SK-N-SH treated with all-trans-retinoic acid at 6 μM for 48 hours (cell line): Measurements from ENCODE around the gene SPRR1A.

Experiments
- ATAC-seq: fragments of 200-7000 bp; cut with Tn5 transposase; 3 replicates; pipeline ENCODE4 v1.9.1; 2020; ENCODE audit warnings: mild to moderate bottlenecking, moderate library complexity
- BACH2 ChIP-seq: fragments of 250-450 bp; sonication (Bioruptor Pico); IDR thresholded peaks from 2 replicates; pipeline ENCODE4 v1.9.0; 2021; ENCODE audit warnings: mild to moderate bottlenecking, borderline replicate concordance
- CSDC2 ChIP-seq: fragments of 250-450 bp; sonication (Bioruptor Pico); IDR thresholded peaks from 2 replicates; pipeline ENCODE4 v1.5.0; 2020; ENCODE audit warnings: mild to moderate bottlenecking, moderate library complexity
- ESRRG ChIP-seq: fragments of 250-450 bp; sonication (Bioruptor Pico); IDR thresholded peaks from 2 replicates; pipeline ENCODE4 v1.6.1; 2021; ENCODE audit warnings: mild to moderate bottlenecking
- GLIS3 ChIP-seq: fragments of 250-450 bp; sonication (Bioruptor Pico); IDR thresholded peaks from 2 replicates; pipeline ENCODE4 v1.5.0; 2020; ENCODE audit warnings: mild to moderate bottlenecking, moderate library complexity
- ISL1 ChIP-seq: fragments of 250-450 bp; sonication (Bioruptor Pico); IDR thresholded peaks from 2 replicates; pipeline ENCODE4 v2.1.2; 2022; ENCODE audit warnings: mild to moderate bottlenecking, moderate library complexity
- OSR1 ChIP-seq: fragments of 250-450 bp; sonication (Bioruptor Pico); IDR thresholded peaks from 2 replicates; pipeline ENCODE4 v1.8.0; 2022; ENCODE audit warnings: moderate library complexity, mild to moderate bottlenecking, inconsistent platforms
- PATZ1 ChIP-seq: fragments of 250-450 bp; sonication (Bioruptor Pico); IDR thresholded peaks from 2 replicates; pipeline ENCODE4 v1.8.0; 2020; ENCODE audit warnings: mild to moderate bottlenecking, moderate library complexity, borderline replicate concordance
- RARB ChIP-seq: fragments of 250-450 bp; sonication (Bioruptor Pico); IDR thresholded peaks from 2 replicates; pipeline ENCODE4 v1.8.0; 2021; ENCODE audit warnings: mild to moderate bottlenecking, moderate library complexity
- SNAI2 ChIP-seq: fragments of 250-450 bp; sonication (Bioruptor Pico); IDR thresholded peaks from 2 replicates; pipeline ENCODE4 v1.5.0; 2020; ENCODE audit warnings: mild to moderate bottlenecking, moderate library complexity
- TCF4 ChIP-seq: fragments of 250-450 bp; sonication (Bioruptor Pico); IDR thresholded peaks from 2 replicates; pipeline ENCODE4 v1.8.0; 2021; ENCODE audit warnings: mild to moderate bottlenecking, moderate library complexity, borderline replicate concordance
- TOX ChIP-seq: fragments of 250-450 bp; sonication (Bioruptor Pico); IDR thresholded peaks from 2 replicates; pipeline ENCODE4 v1.8.0; 2021; ENCODE audit warnings: mild to moderate bottlenecking, moderate library complexity, borderline replicate concordance
- ZC3H10 ChIP-seq: fragments of 250-450 bp; sonication (Bioruptor Pico); IDR thresholded peaks from 2 replicates; pipeline ENCODE4 v1.5.1; 2021; ENCODE audit warnings: mild to moderate bottlenecking, moderate library complexity
- ZFP3 ChIP-seq: fragments of 250-450 bp; sonication (Bioruptor Pico); IDR thresholded peaks from 2 replicates; pipeline ENCODE4 v1.5.0; 2020; ENCODE audit warnings: mild to moderate bottlenecking, moderate library complexity
- ZFP30 ChIP-seq: fragments of 450-650 bp; formaldehyde crosslinking; IDR thresholded peaks from 2 replicates; pipeline ENCODE4 v1.5.0; 2022; ENCODE audit warnings: mild to moderate bottlenecking, moderate library complexity
- ZNF565 ChIP-seq: fragments of 450-650 bp; formaldehyde crosslinking; conservative IDR thresholded peaks from 2 replicates; pipeline ENCODE4 v1.5.0; 2020; ENCODE audit warnings: low read depth, mild to moderate bottlenecking, moderate library complexity
- ZNF70 ChIP-seq: fragments of 450-650 bp; formaldehyde crosslinking; IDR thresholded peaks from 2 replicates; pipeline ENCODE4 v1.5.0; 2020; ENCODE audit warnings: mild to moderate bottlenecking, moderate library complexity
- ZNF8 ChIP-seq: fragments of 450-650 bp; formaldehyde crosslinking; IDR thresholded peaks from 2 replicates; pipeline ENCODE4 v1.5.0; 2020; ENCODE audit warnings: mild to moderate bottlenecking, moderate library complexity
- TF ChIP-seq, protein P1 (sequence below): fragments of 250-450 bp; sonication (Bioruptor Pico); IDR thresholded peaks from 2 replicates; pipeline ENCODE4 v1.8.0; 2021; ENCODE audit warnings: low read depth, mild to moderate bottlenecking, moderate library complexity, borderline replicate concordance
- TF ChIP-seq, protein P2 (sequence below): fragments of 250-450 bp; sonication (Bioruptor Pico); IDR thresholded peaks from 2 replicates; pipeline ENCODE4 v1.5.1; 2021; ENCODE audit warnings: mild to moderate bottlenecking, moderate library complexity
- TF ChIP-seq, protein P3 (sequence below): fragments of 250-450 bp; sonication (Bioruptor Pico); IDR thresholded peaks from 2 replicates; pipeline ENCODE4 v1.5.1; 2020; ENCODE audit warnings: low read depth, mild to moderate bottlenecking, moderate library complexity

SPRR1A gene

GRCh38 chr1:152995842-152996241 lies 12.0 kb downstream of the SPRR1A start:
- TF ChIP-seq ESRRG (CRISPR knock-in tag) (no peak), ZC3H10 (CRISPR knock-in tag) (no peak), TCF4 (CRISPR knock-in tag) (no peak), TOX (CRISPR knock-in tag) (no peak), GLIS3 (no peak), ISL1 (CRISPR knock-in tag) (no peak), ZFP3 (CRISPR knock-in tag) (no peak), ZNF8 (no peak), PATZ1 (CRISPR knock-in tag) (no peak), ZNF565 (CRISPR knock-in tag) (no peak), ZFP30 (CRISPR knock-in tag) (no peak)
- TF ChIP-seq, protein P1, sequence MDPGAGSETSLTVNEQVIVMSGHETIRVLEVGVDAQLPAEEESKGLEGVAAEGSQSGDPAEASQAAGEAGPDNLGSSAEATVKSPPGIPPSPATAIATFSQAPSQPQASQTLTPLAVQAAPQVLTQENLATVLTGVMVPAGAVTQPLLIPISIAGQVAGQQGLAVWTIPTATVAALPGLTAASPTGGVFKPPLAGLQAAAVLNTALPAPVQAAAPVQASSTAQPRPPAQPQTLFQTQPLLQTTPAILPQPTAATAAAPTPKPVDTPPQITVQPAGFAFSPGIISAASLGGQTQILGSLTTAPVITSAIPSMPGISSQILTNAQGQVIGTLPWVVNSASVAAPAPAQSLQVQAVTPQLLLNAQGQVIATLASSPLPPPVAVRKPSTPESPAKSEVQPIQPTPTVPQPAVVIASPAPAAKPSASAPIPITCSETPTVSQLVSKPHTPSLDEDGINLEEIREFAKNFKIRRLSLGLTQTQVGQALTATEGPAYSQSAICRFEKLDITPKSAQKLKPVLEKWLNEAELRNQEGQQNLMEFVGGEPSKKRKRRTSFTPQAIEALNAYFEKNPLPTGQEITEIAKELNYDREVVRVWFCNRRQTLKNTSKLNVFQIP = no peak
- TF ChIP-seq, protein P2, sequence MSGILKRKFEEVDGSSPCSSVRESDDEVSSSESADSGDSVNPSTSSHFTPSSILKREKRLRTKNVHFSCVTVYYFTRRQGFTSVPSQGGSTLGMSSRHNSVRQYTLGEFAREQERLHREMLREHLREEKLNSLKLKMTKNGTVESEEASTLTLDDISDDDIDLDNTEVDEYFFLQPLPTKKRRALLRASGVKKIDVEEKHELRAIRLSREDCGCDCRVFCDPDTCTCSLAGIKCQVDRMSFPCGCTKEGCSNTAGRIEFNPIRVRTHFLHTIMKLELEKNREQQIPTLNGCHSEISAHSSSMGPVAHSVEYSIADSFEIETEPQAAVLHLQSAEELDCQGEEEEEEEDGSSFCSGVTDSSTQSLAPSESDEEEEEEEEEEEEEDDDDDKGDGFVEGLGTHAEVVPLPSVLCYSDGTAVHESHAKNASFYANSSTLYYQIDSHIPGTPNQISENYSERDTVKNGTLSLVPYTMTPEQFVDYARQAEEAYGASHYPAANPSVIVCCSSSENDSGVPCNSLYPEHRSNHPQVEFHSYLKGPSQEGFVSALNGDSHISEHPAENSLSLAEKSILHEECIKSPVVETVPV = no peak
- no peak for ATAC-seq

DNA sequence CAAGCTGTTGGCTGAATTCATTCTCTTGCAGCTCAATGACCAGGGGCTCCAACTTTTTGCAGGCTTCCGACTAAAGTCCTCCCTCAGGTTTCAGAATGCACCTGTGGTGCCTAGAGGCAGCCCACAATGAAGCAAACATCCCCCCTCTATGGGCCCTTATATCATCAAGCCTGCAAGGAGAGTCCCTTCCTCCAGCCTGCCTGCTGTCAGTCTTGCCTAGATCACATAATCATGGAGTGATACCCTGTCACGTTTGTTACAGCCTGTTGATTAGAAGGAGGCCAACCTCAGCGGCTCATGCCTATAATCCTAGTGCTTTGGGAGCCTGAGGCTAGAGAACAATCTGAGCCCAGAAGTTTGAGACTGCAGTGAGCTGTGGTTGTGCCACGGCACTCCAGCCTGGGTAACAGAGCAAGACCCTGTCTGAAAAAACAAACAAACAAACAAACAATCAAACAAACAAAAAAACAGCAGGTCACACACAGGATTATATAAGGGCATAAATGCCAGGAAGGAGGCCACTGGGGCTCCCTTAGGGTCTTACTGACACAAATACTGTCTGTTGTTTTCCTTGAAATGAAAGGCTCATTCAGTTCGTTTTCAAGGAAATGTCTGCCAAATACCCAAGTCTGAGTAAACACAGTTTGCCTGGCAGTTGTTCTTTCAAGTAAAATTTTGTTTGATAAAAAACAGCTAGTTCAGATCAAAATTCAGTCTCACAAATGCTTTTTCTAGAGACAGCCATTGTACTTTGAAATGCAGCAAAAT lies 12.9 kb downstream of the SPRR1A start:
- TF ChIP-seq ZNF565 (CRISPR knock-in tag) (no peak), BACH2 (CRISPR knock-in tag) (no peak), OSR1 (CRISPR knock-in tag) (no peak), ZC3H10 (CRISPR knock-in tag) (no peak), PATZ1 (CRISPR knock-in tag) (no peak), ZNF8 (no peak), RARB (CRISPR knock-in tag) (no peak), ZFP30 (CRISPR knock-in tag) (no peak), CSDC2 (CRISPR knock-in tag) (no peak), TOX (CRISPR knock-in tag) (no peak), SNAI2 (CRISPR knock-in tag) (no peak), ISL1 (CRISPR knock-in tag) (no peak)
- TF ChIP-seq, protein P1 = no peak
- TF ChIP-seq, protein P2 = no peak
- ATAC-seq = no peak

DNA sequence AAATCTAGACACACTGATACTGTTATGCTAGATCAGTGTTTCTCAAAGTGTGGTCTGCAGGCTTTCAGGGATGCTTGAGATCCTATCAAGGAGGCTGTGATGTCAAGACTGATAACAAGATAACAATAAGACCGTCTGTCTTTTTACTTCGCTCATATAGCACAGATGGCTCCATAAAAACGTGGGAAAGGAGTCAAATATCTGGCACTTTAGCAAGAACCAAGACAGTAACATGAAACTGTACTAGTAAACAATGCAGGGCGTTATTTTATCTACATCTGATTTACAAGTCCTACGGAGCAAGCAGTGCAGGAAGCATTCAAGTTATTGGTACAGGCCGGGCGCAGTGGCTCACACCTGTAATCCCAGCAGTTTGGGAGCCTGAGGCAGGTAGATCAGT lies 14.0 kb downstream of the SPRR1A start:
- ATAC-seq = no peak
- TF ChIP-seq, protein P2 = no peak
- TF ChIP-seq TCF4 (CRISPR knock-in tag) (no peak), ZNF70 (CRISPR knock-in tag) (no peak), PATZ1 (CRISPR knock-in tag) (no peak)
- TF ChIP-seq, protein P3, sequence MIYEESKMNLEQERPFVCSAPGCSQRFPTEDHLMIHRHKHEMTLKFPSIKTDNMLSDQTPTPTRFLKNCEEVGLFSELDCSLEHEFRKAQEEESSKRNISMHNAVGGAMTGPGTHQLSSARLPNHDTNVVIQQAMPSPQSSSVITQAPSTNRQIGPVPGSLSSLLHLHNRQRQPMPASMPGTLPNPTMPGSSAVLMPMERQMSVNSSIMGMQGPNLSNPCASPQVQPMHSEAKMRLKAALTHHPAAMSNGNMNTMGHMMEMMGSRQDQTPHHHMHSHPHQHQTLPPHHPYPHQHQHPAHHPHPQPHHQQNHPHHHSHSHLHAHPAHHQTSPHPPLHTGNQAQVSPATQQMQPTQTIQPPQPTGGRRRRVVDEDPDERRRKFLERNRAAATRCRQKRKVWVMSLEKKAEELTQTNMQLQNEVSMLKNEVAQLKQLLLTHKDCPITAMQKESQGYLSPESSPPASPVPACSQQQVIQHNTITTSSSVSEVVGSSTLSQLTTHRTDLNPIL = no peak
